Gastroesophageal sphincter (tissue), 3 donors: Measurements from ENCODE around the gene HIRA.

Experiments used
- CTCF ChIP-seq, 4 experiments: fragments of 200-600 bp in 2 of 4; fragments of 450-650 bp in 2 of 4; sonication (generic) in 1 of 4; IDR thresholded peaks; one replicate each; pipeline ENCODE4 v1.5.1; 2017 to 2019; ENCODE audit warnings: antibody characterized with exemption in 4 of 4, mild to moderate bottlenecking in 2 of 4, moderate library complexity in 2 of 4
- POLR2A ChIP-seq, 2 donors: fragments of 450-650 bp; IDR thresholded peaks; one replicate each; pipeline ENCODE4 v1.6.1; 2017; ENCODE audit warnings: antibody characterized with exemption in 2 of 2, mild to moderate bottlenecking in 2 of 2, moderate library complexity in 1 of 2
- POLR2AphosphoS5 ChIP-seq: sonication (generic); formaldehyde crosslinking; IDR thresholded peaks from one replicate; pipeline ENCODE4 v1.6.1; 2017; ENCODE audit warnings: antibody characterized with exemption

GRCh38 chr22:19469421-19469820, 37.9 kb upstream of the HIRA start:
- TF ChIP-seq CTCF (IDR thresholded peaks at IDR 0.05): no peak
- TF ChIP-seq POLR2A (IDR thresholded peaks at IDR 0.05): no peak
- no peak for TF ChIP-seq POLR2AphosphoS5
